Jurkat, Clone E6-1 (cell line): ENCODE measurements around the gene DIO1. TPM values are rescaled to one million over a fixed set of nuclear protein-coding genes. Genes with fewer than 3 reads are reported as not detected.
A peak's percentile ranks its signal among the peaks of the same experiment; 100 is the strongest.
"Not testable (repeated sequence)": the region's sequence is repeated elsewhere in the genome, so short reads cannot be mapped to it uniquely, and the experiment has no call there.

Experiments
- DNase-seq: peaks from one replicate; pipeline ENCODE4 v3.0.0-alpha.2; 2011; ENCODE audit warnings: low read depth, low spot score
- H3K4me3 ChIP-seq: 2 replicates; pipeline ENCODE4 v1.5.1; 2011; ENCODE audit warnings: mild to moderate bottlenecking, low read length, control low read depth, moderate library complexity
- polyA plus RNA-seq: library from polyadenylated mRNA; unstranded; fragments of >200 nt; gene quantifications from one replicate; pipeline ENCODE4 v1.2.1, GENCODE V29; 2012; ENCODE audit warnings: missing spikeins; ENCODE audit not compliant: insufficient read length, insufficient read depth

Gene DIO1
- polyA plus RNA-seq: not detected

GRCh38 chr1:53893999-53894636, at the start of gene DIO1:
TSS of gene DIO1 (plus strand) at chr1:53894187. CDS start at chr1:53894211, 24 bp downstream.
- DNase-seq: no peak
- H3K4me3 ChIP-seq: no peak within 1 kb of the TSS

- no peak overlapping the region for H3K4me3 ChIP-seq
- DNase-seq: no peak
Observed at GRCh38 chr1:53847980-53848379, 46.0 kb upstream of the DIO1 start.

GRCh38 chr1:53850082-53850673, 43.8 kb upstream of the DIO1 start:
- no peak overlapping the region for H3K4me3 ChIP-seq
- DNase-seq: no peak

GRCh38 chr1:53851571-53852285, 42.3 kb upstream of the DIO1 start:
- DNase-seq: no peak
- no peak overlapping the region for H3K4me3 ChIP-seq

GRCh38 chr1:53860967-53861411, 33.0 kb upstream of the DIO1 start:
- DNase-seq: peak; percentile 41
- H3K4me3 ChIP-seq: no peak overlapping the region

- no peak for DNase-seq
- no peak overlapping the region for H3K4me3 ChIP-seq
Observed at GRCh38 chr1:53862507-53862906, 31.5 kb upstream of the DIO1 start.

GRCh38 chr1:53868565-53868964, 25.4 kb upstream of the DIO1 start:
- H3K4me3 ChIP-seq: no peak overlapping the region
- DNase-seq: no peak

- no peak overlapping the region for H3K4me3 ChIP-seq
- no peak for DNase-seq
Observed at GRCh38 chr1:53869454-53870117, 24.4 kb upstream of the DIO1 start.

- no peak for DNase-seq
- H3K4me3 ChIP-seq: no peak overlapping the region
Observed at GRCh38 chr1:53871221-53871620, 22.8 kb upstream of the DIO1 start.

- no peak for DNase-seq
- no peak overlapping the region for H3K4me3 ChIP-seq
Observed at GRCh38 chr1:53871773-53872484, 22.1 kb upstream of the DIO1 start.

- DNase-seq: not testable (repeated sequence)
Observed at GRCh38 chr1:53875150-53875549, 18.8 kb upstream of the DIO1 start.

GRCh38 chr1:53878492-53879105, 15.4 kb upstream of the DIO1 start:
- DNase-seq: no peak
- H3K4me3 ChIP-seq: no peak overlapping the region

More at GRCh38 chr1:53875150-53875549, 18.8 kb upstream of the DIO1 start:
- not testable (repeated sequence) for H3K4me3 ChIP-seq

- not testable (repeated sequence) for H3K4me3 ChIP-seq, DNase-seq
Observed at GRCh38 chr1:53881853-53882252, 12.1 kb upstream of the DIO1 start.

GRCh38 chr1:53883600-53883999, 10.4 kb upstream of the DIO1 start:
- H3K4me3 ChIP-seq, DNase-seq: not testable (repeated sequence)

- no peak for DNase-seq
Observed at GRCh38 chr1:53888681-53889080, 5.3 kb upstream of the DIO1 start.

GRCh38 chr1:53889304-53890298, 4.4 kb upstream of the DIO1 start, which contains the start of gene YIPF1:
TSS of gene YIPF1 (minus strand) at chr1:53889797. CDS start at chr1:53888937, 860 bp downstream.
- peak; percentile 82 for DNase-seq
- H3K4me3 ChIP-seq: peak within 1 kb of the TSS; percentile 94

More at GRCh38 chr1:53888681-53889080, 5.3 kb upstream of the DIO1 start:
- H3K4me3 ChIP-seq: peak overlapping the region; percentile 94

GRCh38 chr1:53890522-53890941, 3.5 kb upstream of the DIO1 start:
- no peak overlapping the region for H3K4me3 ChIP-seq
- DNase-seq: no peak
